ENCODE data around the gene ALG3. TPM values are rescaled to one million over a fixed set of nuclear protein-coding genes. Genes with fewer than 3 reads are reported as not detected.

Gene ALG3
- total and polyA plus RNA-seq, 2 experiments from 2014 or later, result 76.9 to 109 TPM

DNA sequence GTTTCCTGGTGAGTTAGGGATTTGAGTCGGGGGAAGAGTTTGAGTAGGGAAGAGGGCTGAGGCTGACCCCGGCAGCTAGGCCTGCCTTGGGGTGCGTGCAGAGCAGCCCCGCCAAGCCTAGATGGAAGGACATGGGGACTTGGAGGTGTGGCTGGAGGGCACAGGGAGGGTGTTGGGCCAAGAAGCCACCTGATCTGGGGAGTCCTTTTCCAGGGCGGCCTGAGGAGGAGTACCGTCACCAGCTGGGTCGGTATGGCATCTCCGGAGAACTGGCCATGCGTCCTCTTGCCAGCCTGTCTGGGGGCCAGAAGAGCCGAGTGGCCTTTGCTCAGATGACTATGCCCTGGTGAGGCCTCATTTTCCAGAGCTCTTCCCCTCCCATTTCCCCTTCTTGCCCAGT is 55.9 kb downstream of the ALG3 start:
- TF ChIP-seq ZNF331 (CRISPR knock-in tag; IDR thresholded peaks at IDR 0.05; ENCODE audit: low read depth) (no peak), NANOG (IDR thresholded peaks at IDR 0.05; ENCODE audit: borderline replicate concordance) (no peak), ZNF114 (CRISPR knock-in tag; IDR thresholded peaks at IDR 0.05) (no peak), STAT1 (IDR thresholded peaks at IDR 0.05; ENCODE audit: unreplicated experiment) (no peak), JUNB (IDR thresholded peaks at IDR 0.05; ENCODE audit: unreplicated experiment) (no peak), REST (IDR thresholded peaks at IDR 0.05; ENCODE audit: unreplicated experiment) (no peak), ETS1 (IDR thresholded peaks at IDR 0.05) (no peak), EZH2phosphoT487 (IDR thresholded peaks at IDR 0.05; ENCODE audit: unreplicated experiment) (no peak), CREB1 (CRISPR knock-in tag; IDR thresholded peaks at IDR 0.05; ENCODE audit: low read depth) (no peak), EZH2 (IDR thresholded peaks at IDR 0.05; ENCODE audit: low read depth, unreplicated experiment) (no peak), POLR2AphosphoS5 (IDR thresholded peaks at IDR 0.05; ENCODE audit: low read depth) (no peak), ZNF462 (CRISPR knock-in tag; IDR thresholded peaks at IDR 0.05) (no peak), CTCF (conservative IDR thresholded peaks at IDR 0.05; ENCODE audit: low read depth in 2 of 2) (no peak)
- H3K36me3 Mint-ChIP-seq (ENCODE audit: low read depth), result peaks cover 65% of the 10 kb centered on the region
- Histone ChIP-seq H4K20me1 (replicated peaks; ENCODE audit: insufficient read depth) (peaks cover 5% of the 10 kb centered on the region; the same call in 1 of the 2 replicates), H3K27me3 (ENCODE audit: insufficient read depth) (no peaks in the 10 kb centered on the region), H3F3A (replicated peaks; ENCODE audit: low read depth) (no peaks in the 10 kb centered on the region), H3K27ac (ENCODE audit: low read depth) (no peak overlapping the region), H3K4me3 (no peak overlapping the region), H3K9me2 (ENCODE audit: insufficient read depth) (no peaks in the 10 kb centered on the region), H3K79me2 (replicated peaks; ENCODE audit: insufficient read depth) (peaks cover 17% of the 10 kb centered on the region), H2AFZ (no peak overlapping the region), H3K36me3 (ENCODE audit: insufficient read depth) (peaks cover 13% of the 10 kb centered on the region), H3K4me1 (ENCODE audit: insufficient read depth) (no peaks in the 10 kb centered on the region), H3K4me2 (no peak overlapping the region)
- no peak for ATAC-seq
- H3K27ac Mint-ChIP-seq, result 0 out of 2 replicates have a peak overlapping the region, but pooled peaks have one; percentile 19
- no peak for DNase-seq (ENCODE audit: low spot score)
- H3K4me3 Mint-ChIP-seq, result no peak overlapping the region
- peaks cover 4% of the 10 kb centered on the region for H3K27me3 Mint-ChIP-seq (ENCODE audit: insufficient read depth, low read depth, poor library complexity)
- H3K4me1 Mint-ChIP-seq, result no peaks in the 10 kb centered on the region
- H3K9me3 Mint-ChIP-seq, result no peaks in the 10 kb centered on the region

Measured in GM23338 (cell line).